Lung (tissue), 12 donors: ENCODE measurements around the gene TCEA2. TPM values are rescaled to one million over a fixed set of nuclear protein-coding genes. Genes with fewer than 3 reads are reported as not detected.

Experiments
- ATAC-seq: fragments of 200-7000 bp; cut with Tn5 transposase; one replicate; pipeline ENCODE4 v1.9.1; 2020; ENCODE audit warnings: moderate number of reproducible peaks; ENCODE audit not compliant: insufficient read depth, low FRiP score
- DNase-seq, 3 donors: peaks; one replicate each; pipeline ENCODE4 v3.0.0-alpha.2; 2013 to 2017
- H3K27ac ChIP-seq, 2 donors: one replicate each; pipeline ENCODE4 v1.5.1; 2013; ENCODE audit warnings: mild to moderate bottlenecking in 2 of 2, moderate library complexity in 2 of 2, control low read depth in 1 of 2, inconsistent platforms in 1 of 2, low read depth in 1 of 2, low read length in 1 of 2
- H3K27me3 ChIP-seq, 3 donors: one replicate each; pipeline ENCODE4 v1.5.1; 2013; ENCODE audit warnings: low read length in 2 of 3; ENCODE audit not compliant: control insufficient read depth in 3 of 3, insufficient read depth in 3 of 3
- H3K36me3 ChIP-seq, 4 donors: one replicate each; pipeline ENCODE4 v1.5.1; 2013; ENCODE audit warnings: low read length in 4 of 4, mild to moderate bottlenecking in 1 of 4, moderate library complexity in 1 of 4; ENCODE audit not compliant: control insufficient read depth in 4 of 4, insufficient read depth in 4 of 4
- H3K4me1 ChIP-seq, 5 donors: one replicate each; pipeline ENCODE4 v1.5.1; 2013; ENCODE audit warnings: low read length in 5 of 5, mild to moderate bottlenecking in 2 of 5, moderate library complexity in 1 of 5; ENCODE audit not compliant: control insufficient read depth in 5 of 5, insufficient read depth in 5 of 5
- H3K4me3 ChIP-seq: one replicate; pipeline ENCODE4 v1.5.1; 2013; ENCODE audit warnings: mild to moderate bottlenecking, control low read depth, moderate library complexity
- H3K9ac ChIP-seq, 2 donors: one replicate each; pipeline ENCODE4 v1.5.1; 2013; ENCODE audit warnings: low read length in 2 of 2, control low read depth in 1 of 2; ENCODE audit not compliant: insufficient read depth in 1 of 2
- H3K9me3 ChIP-seq, 4 donors: one replicate each; pipeline ENCODE4 v1.5.1; 2013; ENCODE audit warnings: low read length in 3 of 4, mild to moderate bottlenecking in 1 of 4, moderate library complexity in 1 of 4; ENCODE audit not compliant: control insufficient read depth in 4 of 4, insufficient read depth in 3 of 4
- WGBS, 2 donors: extraction: QIAGEN DNeasy Blood & Tissue Kit; methylation state at CpG; one replicate each; pipeline ENCODE4 v1.1.7; 2013; 5-methylcytosine and 5-hydroxymethylcytosine counted together
- polyA plus RNA-seq, 2 donors: library from polyadenylated mRNA; stranded (reverse); fragments of 200-250 nt; gene quantifications; one replicate each; pipeline ENCODE4 v1.2.1, GENCODE V29; 2013
- total RNA-seq, 2 donors: library from RNA; depleted of rRNA in 1 of 2; stranded (reverse); fragments of >200 nt in 1 of 2; gene quantifications; one replicate each; pipeline ENCODE4 v1.2.1, GENCODE V29; 2014 to 2021
- TF ChIP-seq, protein P1 (sequence below): IDR thresholded peaks from 2 replicates; pipeline ENCODE4 v1.5.1; 2012; ENCODE audit warnings: mild to moderate bottlenecking; ENCODE audit errors: control extremely low read depth, extremely low read depth
- donor health status: control.
- donor health status: control.
- donor health status: Bipolar disorder and iron deficiency.
- donor health status: healthy.
- donor health status: DM: yes; HTN: yes; CAD: no.

Gene TCEA2
- total and polyA plus RNA-seq, 4 donors = 18.3 to 32.9 (median 30.7) TPM

DNA sequence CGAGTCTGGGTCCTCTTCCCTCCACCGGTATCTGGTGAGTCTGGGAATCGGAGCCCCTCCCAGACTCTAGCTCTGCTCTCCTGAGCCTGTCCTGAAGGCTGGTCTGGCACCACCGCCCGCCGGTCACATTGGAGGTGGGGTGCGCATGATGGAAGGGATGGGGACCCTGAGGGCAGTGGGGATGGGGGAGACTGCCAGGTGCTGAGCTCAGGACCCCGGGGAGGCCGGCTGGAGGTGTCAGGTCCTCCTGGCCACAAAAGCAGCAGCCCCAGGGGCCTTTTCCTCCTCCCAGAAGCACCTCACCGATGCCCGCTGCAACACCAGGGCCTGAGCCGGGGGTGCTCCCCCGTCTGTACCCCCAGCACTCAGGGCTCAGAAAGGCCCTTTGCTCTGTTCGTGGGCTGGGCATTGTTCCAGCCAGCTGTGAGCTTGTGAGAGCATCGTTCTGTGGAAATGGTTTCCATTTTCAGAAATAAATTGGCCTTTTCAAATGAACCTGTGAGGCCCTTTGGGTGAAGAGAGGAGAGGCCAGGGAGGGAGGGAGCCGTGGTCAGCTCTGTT lies 46.9 kb downstream of the TCEA2 start:
- TF ChIP-seq, protein P1, sequence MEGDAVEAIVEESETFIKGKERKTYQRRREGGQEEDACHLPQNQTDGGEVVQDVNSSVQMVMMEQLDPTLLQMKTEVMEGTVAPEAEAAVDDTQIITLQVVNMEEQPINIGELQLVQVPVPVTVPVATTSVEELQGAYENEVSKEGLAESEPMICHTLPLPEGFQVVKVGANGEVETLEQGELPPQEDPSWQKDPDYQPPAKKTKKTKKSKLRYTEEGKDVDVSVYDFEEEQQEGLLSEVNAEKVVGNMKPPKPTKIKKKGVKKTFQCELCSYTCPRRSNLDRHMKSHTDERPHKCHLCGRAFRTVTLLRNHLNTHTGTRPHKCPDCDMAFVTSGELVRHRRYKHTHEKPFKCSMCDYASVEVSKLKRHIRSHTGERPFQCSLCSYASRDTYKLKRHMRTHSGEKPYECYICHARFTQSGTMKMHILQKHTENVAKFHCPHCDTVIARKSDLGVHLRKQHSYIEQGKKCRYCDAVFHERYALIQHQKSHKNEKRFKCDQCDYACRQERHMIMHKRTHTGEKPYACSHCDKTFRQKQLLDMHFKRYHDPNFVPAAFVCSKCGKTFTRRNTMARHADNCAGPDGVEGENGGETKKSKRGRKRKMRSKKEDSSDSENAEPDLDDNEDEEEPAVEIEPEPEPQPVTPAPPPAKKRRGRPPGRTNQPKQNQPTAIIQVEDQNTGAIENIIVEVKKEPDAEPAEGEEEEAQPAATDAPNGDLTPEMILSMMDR = no peak
- H3K9ac ChIP-seq = no peak overlapping the region
- ATAC-seq (no peak), DNase-seq (no peak)
- H3K4me3 ChIP-seq = no peak overlapping the region
- H3K36me3 ChIP-seq = no peaks in the 10 kb centered on the region
- H3K9me3 ChIP-seq = no peaks in the 10 kb centered on the region
- no peaks in the 10 kb centered on the region for H3K27me3 ChIP-seq
- 71% methylated on average over 16 of the region's 16 CpGs for WGBS, 2 donors
- H3K4me1 ChIP-seq = no peaks in the 10 kb centered on the region
- no peak overlapping the region for H3K27ac ChIP-seq

DNA sequence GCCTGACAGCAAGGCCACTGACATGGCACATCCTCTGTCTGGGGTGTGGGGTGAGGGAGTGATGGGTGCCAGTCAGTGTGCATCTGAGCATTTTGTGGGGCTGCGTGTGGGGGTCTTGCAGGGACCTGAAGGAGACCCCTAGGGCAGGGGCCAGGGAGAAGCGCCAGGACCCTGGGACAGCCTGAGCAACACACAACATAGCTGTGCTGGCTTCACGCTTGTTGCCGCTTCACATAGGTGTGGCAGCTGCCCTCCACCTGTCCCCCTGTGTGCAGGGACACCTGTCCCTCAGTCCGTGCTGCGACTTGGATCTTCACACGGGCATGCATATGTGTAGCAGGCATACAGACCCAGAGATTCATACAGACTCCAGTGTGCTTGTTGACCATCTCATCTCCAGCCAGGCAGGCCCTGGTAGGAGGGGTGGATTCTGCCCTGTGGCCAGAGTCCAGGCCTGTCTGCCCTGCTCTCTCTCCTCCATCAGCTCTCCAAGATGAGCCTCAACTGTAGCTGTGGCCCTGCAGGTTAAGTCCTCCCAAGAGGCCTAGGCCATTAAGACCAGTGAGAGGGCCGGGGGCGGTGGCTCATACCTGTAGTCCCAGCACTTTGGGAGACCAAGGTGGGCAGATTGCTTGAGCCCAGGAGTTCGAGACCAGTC lies 47.5 kb downstream of the TCEA2 start:
- no peak overlapping the region for H3K4me3 ChIP-seq
- H3K9me3 ChIP-seq = no peaks in the 10 kb centered on the region
- ATAC-seq (no peak), DNase-seq (no peak)
- no peaks in the 10 kb centered on the region for H3K27me3 ChIP-seq
- TF ChIP-seq, protein P1 = no peak
- no peak overlapping the region for H3K9ac ChIP-seq
- no peaks in the 10 kb centered on the region for H3K4me1 ChIP-seq
- WGBS, 2 donors = 91 to 98% methylated on average over 10 of the region's 10 CpGs
- no peaks in the 10 kb centered on the region for H3K36me3 ChIP-seq
- H3K27ac ChIP-seq = no peak overlapping the region

DNA sequence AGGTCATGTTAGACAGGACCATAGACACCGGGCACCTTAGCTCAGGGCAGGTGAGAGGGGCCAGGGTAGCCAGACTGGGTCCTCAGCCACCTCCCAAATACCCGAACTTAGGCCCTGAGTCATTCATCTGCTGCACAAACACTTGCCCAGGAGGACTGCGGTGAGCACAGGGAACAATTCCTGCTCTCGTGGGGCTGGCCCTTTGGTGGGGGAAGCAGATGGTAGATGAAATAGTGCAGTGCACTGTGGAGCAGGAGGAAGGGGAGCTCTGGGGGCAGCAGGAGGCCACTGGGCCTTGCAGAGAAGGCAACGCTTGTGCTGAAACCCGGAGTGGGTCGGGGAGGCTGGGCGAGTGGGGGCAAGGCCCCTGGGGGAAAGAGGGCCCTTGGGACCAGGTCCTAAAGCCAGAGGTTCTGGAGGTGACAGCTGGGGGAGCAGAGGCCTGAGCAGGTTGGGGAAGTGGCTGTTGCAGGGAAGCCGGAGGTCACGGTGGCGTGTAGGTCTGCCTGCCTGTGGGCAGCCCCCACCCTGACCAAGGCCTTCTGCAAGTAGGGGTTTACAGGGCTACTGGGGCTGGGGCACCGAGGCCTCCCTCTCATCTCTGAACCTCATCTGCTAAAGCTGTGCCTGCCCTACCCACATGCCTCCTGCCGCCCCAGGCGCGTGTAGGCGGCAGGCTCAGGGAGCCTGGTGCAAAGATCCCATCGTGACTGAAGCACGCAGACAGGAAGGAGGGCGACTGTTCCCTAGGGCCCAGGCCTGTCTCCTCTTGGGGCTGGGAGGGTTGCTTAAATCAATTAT lies 49.0 kb downstream of the TCEA2 start:
- H3K9me3 ChIP-seq = no peaks in the 10 kb centered on the region
- no peaks in the 10 kb centered on the region for H3K36me3 ChIP-seq
- H3K27me3 ChIP-seq = no peaks in the 10 kb centered on the region
- TF ChIP-seq, protein P1 = no peak
- DNase-seq = no peak
- WGBS, 2 donors = 42 to 71% methylated on average over 19 of the region's 19 CpGs
- no peak for ATAC-seq
- H3K9ac ChIP-seq = no peak overlapping the region
- no peak overlapping the region for H3K4me3 ChIP-seq
- H3K4me1 ChIP-seq = no peaks in the 10 kb centered on the region
- H3K27ac ChIP-seq = no peak overlapping the region
